GM18507 (cell line): ENCODE results near the gene ALDH3B1.

ENCODE experiments used
- DNase-seq: peaks from one replicate; pipeline ENCODE4 v3.0.0; 2011; ENCODE audit warnings: low read depth; ENCODE audit not compliant: insufficient read length; ENCODE audit errors: extremely low spot score
- FAIRE-seq: peaks from 2 replicates; lab custom pipeline; 2011; peaks lifted over from hg19 to GRCh38; lab: Jason Lieb, UNC

Gene ALDH3B1

GRCh38 chr11:68040957-68041591 is 30.9 kb downstream of the ALDH3B1 start:
- no peak for DNase-seq
- FAIRE-seq = no peak

- DNase-seq (no peak), FAIRE-seq (no peak)
These were observed 31.6 kb downstream of the ALDH3B1 start for GRCh38 chr11:68041617-68042218.

GRCh38 chr11:68042219-68043028 is 32.3 kb downstream of the ALDH3B1 start:
- FAIRE-seq (no peak), DNase-seq (no peak)

GRCh38 chr11:68043029-68043348 is 32.9 kb downstream of the ALDH3B1 start:
- DNase-seq = no peak
- no peak for FAIRE-seq

GRCh38 chr11:68043349-68044144 is 33.4 kb downstream of the ALDH3B1 start:
- FAIRE-seq = no peak

GRCh38 chr11:68044145-68044813 is 34.2 kb downstream of the ALDH3B1 start:
- FAIRE-seq (no peak), DNase-seq (no peak)

More at GRCh38 chr11:68043349-68044144, 33.4 kb downstream of the ALDH3B1 start:
- no peak for DNase-seq

GRCh38 chr11:68044898-68045351 is 34.8 kb downstream of the ALDH3B1 start:
- DNase-seq (no peak), FAIRE-seq (no peak)

GRCh38 chr11:68047437-68048290 is 37.5 kb downstream of the ALDH3B1 start:
- no peak for DNase-seq
- no peak for FAIRE-seq

- DNase-seq (no peak), FAIRE-seq (no peak)
These were observed 38.8 kb downstream of the ALDH3B1 start for GRCh38 chr11:68048681-68049508.

- FAIRE-seq = no peak
These were observed 39.6 kb downstream of the ALDH3B1 start for GRCh38 chr11:68049509-68050370.

GRCh38 chr11:68050371-68050841 is 40.3 kb downstream of the ALDH3B1 start:
- DNase-seq = no peak

More at GRCh38 chr11:68049509-68050370, 39.6 kb downstream of the ALDH3B1 start:
- no peak for DNase-seq

GRCh38 chr11:68051191-68052136 is 41.3 kb downstream of the ALDH3B1 start:
- DNase-seq = no peak
- FAIRE-seq = no peak

More at GRCh38 chr11:68050371-68050841, 40.3 kb downstream of the ALDH3B1 start:
- FAIRE-seq = no peak

- DNase-seq (no peak), FAIRE-seq (no peak)
These were observed 42.2 kb downstream of the ALDH3B1 start for GRCh38 chr11:68052137-68052873.

- FAIRE-seq = no peak
- no peak for DNase-seq
These were observed 43.0 kb downstream of the ALDH3B1 start for GRCh38 chr11:68053117-68053516.
